Measurements from ENCODE around the gene OR10A3.

DNA sequence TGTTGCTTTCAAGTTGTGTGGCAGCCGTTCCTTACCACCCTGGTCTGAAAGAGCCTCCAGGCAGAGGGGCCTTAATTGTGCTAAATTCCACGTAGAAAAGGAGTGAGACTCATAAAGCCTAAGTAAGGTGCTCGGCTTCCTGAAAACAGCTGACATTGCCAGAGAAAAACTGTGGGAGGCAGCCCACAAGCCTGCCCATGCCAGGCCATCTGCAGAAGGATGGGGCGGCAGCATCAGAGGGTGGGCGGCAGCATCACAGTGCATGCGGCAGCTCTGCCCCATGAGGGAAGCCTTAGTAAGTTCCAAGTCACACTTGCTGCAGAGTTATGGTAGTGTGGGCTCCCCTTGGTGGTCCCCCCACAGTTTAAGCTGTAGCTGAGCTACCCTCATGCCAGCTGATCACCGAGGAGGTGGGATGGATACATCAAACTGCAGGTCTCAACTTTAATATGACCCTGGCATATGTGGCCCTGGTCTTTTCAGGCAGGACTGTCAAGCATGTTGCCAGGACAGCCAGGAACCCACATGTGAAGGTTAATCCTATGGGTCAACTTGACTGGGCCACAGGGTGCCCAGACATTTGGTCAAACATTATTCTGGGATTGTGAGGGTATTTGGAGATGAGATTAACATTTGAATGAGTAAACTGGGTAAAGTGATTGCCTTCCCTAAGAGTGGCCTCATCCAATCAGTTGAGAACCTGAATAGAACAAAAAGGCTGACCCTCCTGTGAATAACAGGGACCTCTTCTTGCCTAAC, 42.5 kb upstream of the OR10A3 start:
- TF ChIP-seq, protein P1, sequence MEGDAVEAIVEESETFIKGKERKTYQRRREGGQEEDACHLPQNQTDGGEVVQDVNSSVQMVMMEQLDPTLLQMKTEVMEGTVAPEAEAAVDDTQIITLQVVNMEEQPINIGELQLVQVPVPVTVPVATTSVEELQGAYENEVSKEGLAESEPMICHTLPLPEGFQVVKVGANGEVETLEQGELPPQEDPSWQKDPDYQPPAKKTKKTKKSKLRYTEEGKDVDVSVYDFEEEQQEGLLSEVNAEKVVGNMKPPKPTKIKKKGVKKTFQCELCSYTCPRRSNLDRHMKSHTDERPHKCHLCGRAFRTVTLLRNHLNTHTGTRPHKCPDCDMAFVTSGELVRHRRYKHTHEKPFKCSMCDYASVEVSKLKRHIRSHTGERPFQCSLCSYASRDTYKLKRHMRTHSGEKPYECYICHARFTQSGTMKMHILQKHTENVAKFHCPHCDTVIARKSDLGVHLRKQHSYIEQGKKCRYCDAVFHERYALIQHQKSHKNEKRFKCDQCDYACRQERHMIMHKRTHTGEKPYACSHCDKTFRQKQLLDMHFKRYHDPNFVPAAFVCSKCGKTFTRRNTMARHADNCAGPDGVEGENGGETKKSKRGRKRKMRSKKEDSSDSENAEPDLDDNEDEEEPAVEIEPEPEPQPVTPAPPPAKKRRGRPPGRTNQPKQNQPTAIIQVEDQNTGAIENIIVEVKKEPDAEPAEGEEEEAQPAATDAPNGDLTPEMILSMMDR (IDR thresholded peaks at IDR 0.05; ENCODE audit: borderline replicate concordance, extremely low read depth, low read length, poor library complexity, severe bottlenecking): no peak
- TF ChIP-seq EZH2 (IDR thresholded peaks at IDR 0.05; ENCODE audit: borderline replicate concordance, low read depth, low read length, severe bottlenecking): no peak
